ENCODE measurements around the gene DNAH1. TPM values are rescaled to one million over a fixed set of nuclear protein-coding genes. Genes with fewer than 3 reads are reported as not detected.
"Not testable (repeated sequence)": the region's sequence is repeated elsewhere in the genome, so short reads cannot be mapped to it uniquely, and the experiment has no call there.

The DNAH1 gene
- total RNA-seq, 3 donors from 2014 or later: 7.5 to 11.5 (median 10.8) TPM

GRCh38 chr3:52279596-52279995, 36.5 kb upstream of the DNAH1 start:
- DNase-seq (ENCODE audit: low spot score in 2 of 2): no peak
- Histone ChIP-seq H3K9me3 (no peaks in the 10 kb centered on the region), H3K27ac (peak overlapping the region; percentile 94 to 99), H3K36me3 (no peaks in the 10 kb centered on the region), H3K27me3 (no peaks in the 10 kb centered on the region), H3K4me1 (peaks cover 0 to 23% of the 10 kb centered on the region in 2 donors), H3K4me3 (peak overlapping the region in 2 of 3 donors; percentile 85 to 86)
- no peak for TF ChIP-seq CTCF (IDR thresholded peaks at IDR 0.05)
- no peak for TF ChIP-seq POLR2AphosphoS5 (IDR thresholded peaks at IDR 0.05)
- TF ChIP-seq POLR2A (IDR thresholded peaks at IDR 0.05): no peak
- intact Hi-C loops (cut with DNase I; ENCODE audit: low total_unique reads): no loop called here

GRCh38 chr3:52280050-52280461, 36.1 kb upstream of the DNAH1 start:
- Histone ChIP-seq H3K9me3 (no peaks in the 10 kb centered on the region), H3K27me3 (no peaks in the 10 kb centered on the region), H3K36me3 (no peaks in the 10 kb centered on the region), H3K27ac (peak overlapping the region; percentile 94 to 99), H3K4me3 (peak overlapping the region in 2 of 3 donors; percentile 85 to 86), H3K4me1 (peaks cover 0 to 23% of the 10 kb centered on the region in 2 donors)
- DNase-seq (ENCODE audit: low spot score in 2 of 2): no peak
- TF ChIP-seq CTCF (IDR thresholded peaks at IDR 0.05) (no peak), POLR2A (IDR thresholded peaks at IDR 0.05) (no peak), POLR2AphosphoS5 (IDR thresholded peaks at IDR 0.05) (no peak)
- intact Hi-C loops (cut with DNase I; ENCODE audit: low total_unique reads): no loop called here

- intact Hi-C loops (cut with DNase I; ENCODE audit: low total_unique reads): no loop called here
- Histone ChIP-seq H3K9me3 (no peaks in the 10 kb centered on the region), H3K4me1 (peaks cover 5 to 13% of the 10 kb centered on the region in 2 donors), H3K4me3 (no peak overlapping the region), H3K36me3 (no peaks in the 10 kb centered on the region), H3K27ac (peak overlapping the region in 1 of 2 donors; percentile 41), H3K27me3 (no peaks in the 10 kb centered on the region)
- no peak for DNase-seq (ENCODE audit: low spot score in 2 of 2)
- TF ChIP-seq POLR2A (IDR thresholded peaks at IDR 0.05) (no peak), POLR2AphosphoS5 (IDR thresholded peaks at IDR 0.05) (no peak), CTCF (IDR thresholded peaks at IDR 0.05) (no peak)
Observed at GRCh38 chr3:52281981-52282801, 33.9 kb upstream of the DNAH1 start.

- Histone ChIP-seq H3K27ac (peak overlapping the region in 1 of 2 donors; percentile 41), H3K4me1 (peaks cover 5 to 13% of the 10 kb centered on the region in 2 donors), H3K9me3 (no peaks in the 10 kb centered on the region), H3K36me3 (no peaks in the 10 kb centered on the region), H3K4me3 (no peak overlapping the region), H3K27me3 (no peaks in the 10 kb centered on the region)
- intact Hi-C loops (cut with DNase I; ENCODE audit: low total_unique reads): no loop called here
- DNase-seq (ENCODE audit: low spot score in 2 of 2): no peak
- no peak for TF ChIP-seq CTCF (IDR thresholded peaks at IDR 0.05)
- TF ChIP-seq POLR2AphosphoS5 (IDR thresholded peaks at IDR 0.05): no peak
- no peak for TF ChIP-seq POLR2A (IDR thresholded peaks at IDR 0.05)
Observed at GRCh38 chr3:52283306-52283705, 32.8 kb upstream of the DNAH1 start.

- H3K36me3 ChIP-seq; intact Hi-C loops (cut with DNase I; ENCODE audit: low total_unique reads); H3K9me3 ChIP-seq; H3K4me3 ChIP-seq; H3K27me3 ChIP-seq; H3K27ac ChIP-seq: not testable (repeated sequence)
- H3K4me1 ChIP-seq: peaks cover 5 to 13% of the 10 kb centered on the region in 2 donors
- DNase-seq (ENCODE audit: low spot score in 2 of 2): peak in 1 of 2 donors; percentile 39
Observed at GRCh38 chr3:52284051-52284450, 32.1 kb upstream of the DNAH1 start.
